ENCODE data around the gene LAG3.

- TF ChIP-seq CTCF (IDR thresholded peaks at IDR 0.05) (no peak), ZNF317 (CRISPR knock-in tag; IDR thresholded peaks at IDR 0.05; ENCODE audit: borderline replicate concordance, low read depth) (no peak), FOXP4 (CRISPR knock-in tag; IDR thresholded peaks at IDR 0.05) (no peak)
Measured at GRCh38 chr12:6819106-6820030, 47.0 kb downstream of the LAG3 start.
